Esophagus (tissue), 2 donors: ENCODE data around the gene PRPF6. TPM values are rescaled to one million over a fixed set of nuclear protein-coding genes. Genes with fewer than 3 reads are reported as not detected.
"Not testable (repeated sequence)": the region's sequence is repeated elsewhere in the genome, so short reads cannot be mapped to it uniquely, and the experiment has no call there.

Experiments used
- H3K27ac ChIP-seq, 2 donors: one replicate each; pipeline ENCODE4 v1.5.1; 2013; ENCODE audit warnings: low read depth in 2 of 2, mild to moderate bottlenecking in 2 of 2, inconsistent platforms in 1 of 2, low read length in 1 of 2, moderate library complexity in 1 of 2
- H3K27me3 ChIP-seq, 2 donors: one replicate each; pipeline ENCODE4 v1.6.1; 2013; ENCODE audit warnings: low read length in 2 of 2, control low read depth in 1 of 2, mild to moderate bottlenecking in 1 of 2; ENCODE audit not compliant: insufficient read depth in 2 of 2, control insufficient read depth in 1 of 2
- H3K36me3 ChIP-seq, 2 donors: one replicate each; pipeline ENCODE4 v1.6.1; 2013; ENCODE audit warnings: low read length in 1 of 2; ENCODE audit not compliant: control insufficient read depth in 2 of 2, insufficient read depth in 2 of 2
- H3K4me1 ChIP-seq, 2 donors: one replicate each; pipeline ENCODE4 v1.6.1; 2013; ENCODE audit warnings: low read length in 1 of 2; ENCODE audit not compliant: control insufficient read depth in 2 of 2, insufficient read depth in 2 of 2
- H3K4me3 ChIP-seq, 2 donors: one replicate each; pipeline ENCODE4 v1.5.1; 2013; ENCODE audit warnings: low read length in 2 of 2, mild to moderate bottlenecking in 2 of 2, low read depth in 1 of 2, moderate library complexity in 1 of 2
- H3K9me3 ChIP-seq, 2 donors: one replicate each; pipeline ENCODE4 v1.6.1; 2013; ENCODE audit warnings: mild to moderate bottlenecking in 2 of 2, low read depth in 1 of 2, low read length in 1 of 2, moderate library complexity in 1 of 2; ENCODE audit not compliant: control insufficient read depth in 2 of 2, insufficient read depth in 1 of 2
- WGBS, 2 donors: extraction: QIAGEN DNeasy Blood & Tissue Kit; methylation state at CpG; one replicate each; pipeline ENCODE4 v1.1.7; 2013; 5-methylcytosine and 5-hydroxymethylcytosine counted together
- polyA plus RNA-seq, 2 donors: library from polyadenylated mRNA; stranded (reverse); fragments of 200-250 nt; gene quantifications; one replicate each; pipeline ENCODE4 v1.2.3, GENCODE V29; 2013
- donor health status: healthy with polysubstance abuse.
- donor health status: Bipolar disorder and iron deficiency.

Gene PRPF6
- polyA plus RNA-seq, 2 donors = 24.6 to 39.0 TPM

DNA sequence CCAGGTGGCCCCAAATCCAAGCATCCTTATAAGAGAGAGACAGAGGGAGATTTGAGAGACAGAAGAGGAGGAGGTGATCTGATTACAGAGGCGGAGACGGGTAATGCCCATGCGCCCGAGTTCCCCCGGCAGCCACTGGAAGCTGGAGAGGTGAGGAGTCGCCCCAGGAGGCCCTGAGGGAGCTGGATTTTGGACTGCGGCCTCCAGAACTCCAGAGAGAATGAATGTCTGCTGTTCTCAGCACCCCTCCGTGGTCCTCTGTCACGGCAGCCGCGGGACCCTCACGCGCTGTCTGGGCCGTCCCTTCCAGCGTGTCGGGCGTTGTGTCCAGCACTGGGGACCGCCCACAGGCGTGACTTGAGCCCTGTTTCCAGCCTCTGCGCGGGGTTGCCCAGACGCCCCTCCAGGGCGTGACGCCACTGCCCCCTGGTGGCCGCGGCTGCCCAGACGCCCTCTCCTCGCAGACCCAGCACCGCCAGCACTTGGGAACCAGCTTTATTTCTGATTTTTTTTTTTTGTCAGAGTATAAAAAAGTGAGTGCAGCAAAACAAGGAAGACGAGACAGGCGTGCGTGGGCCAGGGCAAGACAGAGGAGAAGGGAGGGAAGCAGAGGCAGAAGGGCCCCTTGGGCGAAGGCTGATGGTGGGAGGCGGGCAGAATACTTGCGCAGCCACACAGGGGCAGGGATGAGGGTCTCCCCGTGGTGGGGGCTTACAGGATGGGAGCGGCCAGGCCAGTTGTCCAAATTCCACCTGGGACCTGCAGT, 7.1 kb upstream of the PRPF6 start:
- H3K4me3 ChIP-seq = peak overlapping the region in 1 of 2 donors; percentile 5
- no peaks in the 10 kb centered on the region for H3K27me3 ChIP-seq
- 7 to 13% methylated on average over 36 to 37 of the region's 37 CpGs for WGBS, 2 donors
- H3K27ac ChIP-seq = peak overlapping the region in 1 of 2 donors; percentile 8
- no peaks in the 10 kb centered on the region for H3K9me3 ChIP-seq
- peaks cover 0 to 19% of the 10 kb centered on the region in 2 donors for H3K4me1 ChIP-seq
- H3K36me3 ChIP-seq = peaks cover 5 to 9% of the 10 kb centered on the region in 2 donors

DNA sequence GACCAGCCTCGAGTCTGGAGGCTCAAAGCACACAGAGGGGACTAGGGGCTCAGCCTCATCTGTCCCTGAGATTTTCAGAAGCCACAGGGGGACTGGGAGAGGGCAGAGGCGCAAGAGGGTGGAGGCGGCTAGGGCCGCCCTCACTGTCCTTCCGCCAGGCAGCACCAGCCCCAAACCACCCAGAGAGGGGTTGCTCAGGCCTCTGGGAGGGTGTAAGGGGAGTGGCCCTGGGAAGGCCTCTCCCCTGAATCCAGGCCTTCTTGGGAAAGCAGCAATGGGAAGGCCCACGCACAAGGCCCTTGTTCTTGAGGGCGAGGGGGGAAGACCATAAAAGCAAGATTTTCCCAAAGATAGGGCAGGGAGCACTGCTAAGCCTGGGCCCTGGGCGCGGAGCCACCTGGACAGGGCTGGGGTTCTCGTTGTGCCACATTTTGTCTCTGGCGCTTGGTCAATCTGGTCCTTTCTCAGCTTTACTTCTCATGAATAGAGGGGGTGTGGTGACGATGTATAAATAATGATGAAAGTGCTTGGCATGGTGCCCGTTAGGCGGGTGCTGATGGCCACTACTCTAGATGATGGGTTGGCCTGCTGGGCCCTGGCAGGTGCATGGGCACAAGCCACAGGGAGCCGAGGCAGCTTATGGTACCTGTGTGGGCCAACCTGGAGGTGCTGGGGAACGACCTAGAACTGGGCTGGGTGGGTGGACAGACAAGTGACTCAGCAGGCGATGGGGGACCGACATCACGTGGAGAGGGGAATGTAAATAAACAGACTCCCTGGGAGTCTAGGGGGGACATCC, 6.3 kb upstream of the PRPF6 start:
- no peak overlapping the region for H3K4me3 ChIP-seq
- peaks cover 5 to 9% of the 10 kb centered on the region in 2 donors for H3K36me3 ChIP-seq
- 64 to 67% methylated on average over 19 of the region's 19 CpGs for WGBS, 2 donors
- H3K4me1 ChIP-seq = peaks cover 0 to 16% of the 10 kb centered on the region in 2 donors
- H3K27ac ChIP-seq = peak overlapping the region in 1 of 2 donors; percentile 42
- H3K27me3 ChIP-seq = no peaks in the 10 kb centered on the region
- H3K9me3 ChIP-seq = no peaks in the 10 kb centered on the region

DNA sequence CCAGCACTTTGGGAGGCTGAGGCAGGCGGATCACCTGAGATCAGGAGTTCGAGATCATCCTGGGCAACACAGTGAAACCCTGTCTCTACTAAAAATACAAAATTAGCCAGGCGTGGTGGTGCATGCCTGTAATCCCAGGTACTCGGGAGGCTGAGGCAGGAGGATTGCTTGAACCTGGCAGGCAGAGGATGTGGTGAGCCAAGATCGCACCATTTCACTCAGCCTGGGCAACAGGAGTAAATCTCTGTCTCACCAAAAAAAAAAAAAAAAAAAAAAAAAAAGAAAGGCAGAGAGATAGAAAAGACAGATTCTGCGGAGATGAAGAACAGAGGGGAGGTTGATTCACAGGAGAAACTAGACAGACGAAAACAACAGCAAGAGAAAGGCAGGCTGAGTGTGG, 4.4 kb upstream of the PRPF6 start:
- H3K9me3 ChIP-seq, H3K27me3 ChIP-seq, H3K36me3 ChIP-seq, H3K27ac ChIP-seq, H3K4me3 ChIP-seq: not testable (repeated sequence)
- peaks cover 0 to 19% of the 10 kb centered on the region in 2 donors for H3K4me1 ChIP-seq
- 89 to 90% methylated on average over 7 of the region's 7 CpGs for WGBS, 2 donors

DNA sequence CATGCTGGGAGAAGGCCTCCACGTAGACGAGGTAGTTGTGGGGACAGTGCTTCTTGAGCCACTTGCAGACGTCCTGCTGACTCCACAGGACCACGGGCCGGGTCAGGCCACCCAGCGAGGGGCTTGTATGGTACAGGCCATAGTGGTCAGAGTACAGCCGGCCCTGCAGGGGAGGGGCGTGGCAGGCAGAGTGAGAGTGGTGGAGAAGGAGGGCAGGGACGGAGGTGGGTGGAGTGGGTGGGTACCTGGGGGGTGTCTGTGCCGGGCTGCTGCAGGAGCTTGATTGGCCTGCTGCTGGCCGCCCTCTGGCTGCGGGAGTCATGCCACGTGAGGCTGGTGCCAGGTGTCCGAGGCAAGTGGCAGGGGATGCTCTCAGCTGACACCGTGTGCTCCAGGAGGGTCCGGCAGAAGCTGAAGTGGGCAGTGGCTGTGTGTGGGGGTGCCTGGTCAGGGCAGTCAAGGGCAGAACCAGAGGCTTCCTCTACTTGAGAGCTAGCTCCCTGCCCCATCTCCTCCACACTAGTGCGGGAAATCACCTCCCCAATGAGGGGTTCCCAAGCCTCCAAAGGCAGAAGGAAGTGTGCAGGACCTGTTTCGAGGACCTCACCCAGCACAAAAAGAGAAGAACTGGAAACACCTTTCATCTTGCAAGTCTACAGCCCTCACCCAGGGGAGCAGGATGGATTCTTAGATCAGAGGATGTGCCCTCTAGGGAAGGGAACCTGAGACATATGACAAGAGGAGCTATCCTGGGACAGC, 3.8 kb upstream of the PRPF6 start:
- no peak overlapping the region for H3K4me3 ChIP-seq
- H3K27me3 ChIP-seq = no peaks in the 10 kb centered on the region
- WGBS, 2 donors = 90 to 93% methylated on average over 18 of the region's 18 CpGs
- H3K9me3 ChIP-seq = no peaks in the 10 kb centered on the region
- peaks cover 5 to 9% of the 10 kb centered on the region in 2 donors for H3K36me3 ChIP-seq
- peaks cover 0 to 21% of the 10 kb centered on the region in 2 donors for H3K4me1 ChIP-seq
- no peak overlapping the region for H3K27ac ChIP-seq

DNA sequence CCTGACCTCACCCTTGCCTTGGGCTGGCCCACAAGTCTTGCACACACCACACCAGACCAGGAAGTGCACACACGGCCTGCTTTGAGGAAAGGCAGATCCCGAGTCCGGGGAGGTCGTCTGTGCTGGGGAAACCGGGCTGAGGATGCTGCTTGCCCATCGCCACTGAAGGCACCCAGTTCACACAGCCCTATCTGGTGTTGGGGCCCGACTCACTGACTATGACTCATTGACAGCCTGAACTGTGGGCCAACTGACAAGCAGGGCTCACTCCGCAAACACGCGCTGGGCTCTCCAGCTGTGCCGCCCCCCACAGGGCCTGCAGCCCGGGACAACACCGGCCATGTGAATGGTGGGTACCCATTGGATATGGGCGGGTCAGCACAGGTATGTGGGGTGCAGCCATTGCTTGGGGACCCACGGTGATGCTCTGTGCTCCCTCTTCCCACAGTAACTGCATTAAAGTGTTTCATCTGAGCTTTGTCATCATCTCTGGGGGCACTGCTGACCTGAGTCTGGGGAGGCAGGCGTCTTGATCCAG, 3.1 kb upstream of the PRPF6 start:
- Histone ChIP-seq H3K27ac (peak overlapping the region in 1 of 2 donors; percentile 92), H3K36me3 (peaks cover 5 to 9% of the 10 kb centered on the region in 2 donors), H3K4me3 (peak overlapping the region in 1 of 2 donors; percentile 59), H3K9me3 (no peaks in the 10 kb centered on the region), H3K4me1 (peaks cover under 1 to 21% of the 10 kb centered on the region in 2 donors), H3K27me3 (no peaks in the 10 kb centered on the region)
- 57 to 59% methylated on average over 16 of the region's 16 CpGs for WGBS, 2 donors

DNA sequence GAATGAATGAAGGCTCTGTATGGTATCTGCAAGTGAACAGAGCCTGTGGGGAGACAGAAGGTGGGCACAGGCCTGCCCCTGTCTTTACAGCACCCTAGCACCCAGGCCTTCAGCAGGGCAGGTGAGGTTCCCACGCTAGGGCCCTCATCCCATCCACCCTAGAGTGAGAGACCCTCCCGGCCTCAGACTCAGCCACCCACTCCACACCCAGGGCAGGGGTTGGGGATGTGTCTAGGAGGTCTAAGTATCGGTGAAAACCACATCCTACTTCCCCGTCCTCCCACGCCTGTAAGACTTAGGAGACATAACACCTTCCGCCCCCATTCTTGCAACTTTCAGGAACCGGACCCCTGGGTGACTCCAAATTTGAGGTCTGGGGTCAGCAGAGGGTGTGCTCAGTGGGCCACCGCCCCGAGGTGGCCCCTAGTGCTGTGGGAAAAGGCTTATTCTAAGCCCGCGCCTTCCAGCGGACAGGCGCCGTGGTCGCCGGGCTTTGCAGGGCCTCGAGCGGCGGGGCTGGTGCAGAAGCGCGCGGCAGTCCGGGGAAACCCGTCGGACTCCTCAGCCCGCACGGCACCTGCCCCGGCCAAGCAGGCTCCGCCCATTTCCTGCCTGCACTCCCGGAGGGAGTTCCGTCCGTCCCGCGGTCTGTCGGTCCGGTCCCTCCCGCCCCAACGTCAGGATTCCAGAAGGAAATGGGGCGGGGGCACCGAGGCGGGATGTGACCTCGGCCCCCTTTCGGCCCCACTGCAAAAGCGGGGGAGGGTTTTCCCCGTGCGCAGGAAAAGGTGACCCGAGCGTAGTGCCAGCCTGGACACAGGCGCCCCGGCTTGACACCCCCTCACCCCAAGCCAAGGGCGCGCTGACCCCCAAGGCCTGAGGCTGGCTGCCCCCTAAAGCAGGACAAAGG, 2.4 kb upstream of the PRPF6 start:
- no peaks in the 10 kb centered on the region for H3K27me3 ChIP-seq
- WGBS, 2 donors = 8 to 10% methylated on average over 44 to 52 of the region's 52 CpGs
- H3K36me3 ChIP-seq = peaks cover 8 to 9% of the 10 kb centered on the region in 2 donors
- no peaks in the 10 kb centered on the region for H3K9me3 ChIP-seq
- peak overlapping the region; percentile 59 to 68 for H3K4me3 ChIP-seq
- H3K27ac ChIP-seq = peak overlapping the region; percentile 92
- peaks cover 2 to 21% of the 10 kb centered on the region in 2 donors for H3K4me1 ChIP-seq

DNA sequence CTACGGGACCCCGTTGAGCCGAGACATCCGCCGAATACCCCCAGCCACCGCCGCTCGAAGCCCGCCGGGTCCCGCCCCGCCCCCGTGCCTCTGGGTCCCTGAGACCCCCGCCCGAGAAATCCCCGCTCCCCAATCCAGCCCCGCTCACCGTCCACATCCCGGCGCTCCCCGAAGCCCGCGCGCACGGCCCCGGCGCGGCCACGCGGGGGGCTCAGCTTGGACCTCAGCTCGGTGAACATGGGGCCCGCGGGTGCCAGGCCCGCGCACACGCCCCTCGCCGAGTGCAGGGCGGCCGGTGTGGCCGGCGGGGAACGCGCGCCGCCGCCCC, 1.7 kb upstream of the PRPF6 start:
- H3K36me3 ChIP-seq = peaks cover 8 to 9% of the 10 kb centered on the region in 2 donors
- peaks cover 2 to 18% of the 10 kb centered on the region in 2 donors for H3K4me1 ChIP-seq
- no peaks in the 10 kb centered on the region for H3K9me3 ChIP-seq
- no peaks in the 10 kb centered on the region for H3K27me3 ChIP-seq
- peak overlapping the region; percentile 59 to 68 for H3K4me3 ChIP-seq
- WGBS, 2 donors = 1 to 2% methylated on average over 8 to 47 of the region's 47 CpGs
- peak overlapping the region; percentile 92 for H3K27ac ChIP-seq

DNA sequence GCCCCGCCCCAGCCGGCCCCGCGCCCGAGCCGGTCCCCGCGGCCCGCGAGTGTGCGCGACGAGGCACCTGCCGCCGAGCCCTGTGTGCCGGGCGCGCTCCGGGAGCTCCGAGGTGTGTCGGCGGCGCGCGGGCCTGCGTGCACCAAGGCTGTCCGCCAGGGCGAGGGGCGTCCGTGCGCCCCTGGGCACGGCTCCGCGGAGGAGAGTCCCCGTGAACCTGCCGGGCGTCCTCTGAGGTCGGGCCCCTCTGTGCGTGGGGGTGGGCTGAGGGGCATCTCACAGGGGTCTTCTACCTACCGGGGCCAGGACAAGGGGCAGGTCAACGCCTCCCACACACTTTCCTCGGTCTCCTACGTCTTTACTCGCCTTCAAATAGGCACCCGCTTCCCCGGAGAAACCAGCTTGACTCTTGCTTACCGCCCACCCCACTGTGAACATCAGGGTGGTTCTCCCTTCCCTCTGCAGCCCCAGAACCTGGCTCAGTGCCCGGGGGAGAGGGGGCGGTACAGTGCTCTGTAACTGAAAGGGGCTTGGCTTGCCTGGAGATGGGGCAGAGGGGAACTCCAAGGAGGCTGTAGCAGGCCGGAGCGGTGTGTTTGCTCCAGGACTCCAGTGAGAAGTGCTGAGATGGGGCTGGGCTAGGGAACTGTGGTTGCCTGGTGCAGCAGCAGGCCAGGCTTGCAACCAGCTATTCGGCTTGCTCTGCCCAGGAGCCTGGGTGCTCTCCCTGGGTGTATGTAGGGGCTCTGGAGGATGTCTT, 1.2 kb upstream of the PRPF6 start, which contains the start of gene SAMD10:
TSS of gene SAMD10 (minus strand) at position 86 of the 760 bp plus-strand sequence. CDS start 175 bp downstream, outside the sequence.
- no peaks in the 10 kb centered on the region for H3K27me3 ChIP-seq
- H3K36me3 ChIP-seq = peaks cover 8 to 12% of the 10 kb centered on the region in 2 donors
- 2 to 5% methylated on average over 27 to 52 of the region's 52 CpGs for WGBS, 2 donors
- H3K4me1 ChIP-seq = peaks cover 2 to 16% of the 10 kb centered on the region in 2 donors
- peak within 1 kb of the TSS; percentile 92 for H3K27ac ChIP-seq
- H3K9me3 ChIP-seq = no peaks in the 10 kb centered on the region
- peak within 1 kb of the TSS; percentile 86 to 91 for H3K4me3 ChIP-seq
